ENCODE measurements around the gene GPAM. TPM values are rescaled to one million over a fixed set of nuclear protein-coding genes. Genes with fewer than 3 reads are reported as not detected.

GPAM gene
- total and polyA plus RNA-seq, 5 donors from 2014 or later, result 0.84 to 4.2 (median 2.5) TPM

DNA sequence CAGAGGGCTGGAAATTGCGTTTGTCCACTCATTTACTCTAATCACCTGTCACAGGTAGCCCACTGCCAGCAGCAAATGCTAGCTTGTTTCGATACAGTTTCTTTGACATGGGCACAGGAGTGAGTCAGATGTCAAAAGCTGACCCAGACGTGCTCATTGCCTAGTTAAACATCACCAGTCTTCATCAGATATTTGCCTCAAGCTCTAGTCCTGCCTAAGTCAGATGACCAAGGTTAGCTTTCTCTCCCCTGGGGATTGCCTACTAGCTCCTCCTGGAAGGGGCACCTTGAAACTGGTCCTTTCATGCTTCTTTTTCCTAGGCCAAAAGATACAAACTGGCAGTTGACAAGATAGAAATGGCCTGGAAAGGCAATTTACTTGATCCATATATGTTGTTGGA is 35.2 kb downstream of the GPAM start:
- ATAC-seq (ENCODE audit: low read depth in 2 of 2), result no peak
- Histone ChIP-seq H3K9me3 (ENCODE audit: control insufficient read depth in 2 of 2, low read length in 2 of 2) (no peaks in the 10 kb centered on the region), H3K36me3 (ENCODE audit: control insufficient read depth, insufficient read depth, low read length) (peaks cover 9% of the 10 kb centered on the region), H3K27ac (ENCODE audit: insufficient read depth, low read length, poor library complexity, severe bottlenecking) (no peak overlapping the region), H3K4me3 (ENCODE audit: low read depth, low read length) (no peak overlapping the region), H3K4me1 (ENCODE audit: control insufficient read depth, insufficient read depth, low read length, poor library complexity, severe bottlenecking) (no peaks in the 10 kb centered on the region), H3K27me3 (ENCODE audit: control insufficient read depth, insufficient read depth, low read length) (no peaks in the 10 kb centered on the region)
- no peaks in the 10 kb centered on the region for H3K9me3 Mint-ChIP-seq
- no peak overlapping the region for H3K4me3 Mint-ChIP-seq
- H3K36me3 Mint-ChIP-seq, result peaks cover 10% of the 10 kb centered on the region
- no peak for DNase-seq
- H3K4me1 Mint-ChIP-seq, result no peaks in the 10 kb centered on the region
- H3K27me3 Mint-ChIP-seq, result no peaks in the 10 kb centered on the region
- peak overlapping the region in 1 of 3 donors; percentile 24 for H3K27ac Mint-ChIP-seq

- H3K9me3 ChIP-seq (ENCODE audit: control insufficient read depth in 2 of 2, low read length in 2 of 2), result no peaks in the 10 kb centered on the region
- H3K9me3 Mint-ChIP-seq, result no peaks in the 10 kb centered on the region
- no peaks in the 10 kb centered on the region for H3K4me1 ChIP-seq (ENCODE audit: control insufficient read depth, insufficient read depth, low read length, poor library complexity, severe bottlenecking)
- ATAC-seq (ENCODE audit: low read depth in 2 of 2) (no peak), DNase-seq (no peak)
- no peaks in the 10 kb centered on the region for H3K4me1 Mint-ChIP-seq
- H3K27ac ChIP-seq (ENCODE audit: insufficient read depth, low read length, poor library complexity, severe bottlenecking), result no peak overlapping the region
- H3K4me3 Mint-ChIP-seq, result no peak overlapping the region
- no peaks in the 10 kb centered on the region for H3K27me3 ChIP-seq (ENCODE audit: control insufficient read depth, insufficient read depth, low read length)
- no peak overlapping the region for H3K4me3 ChIP-seq (ENCODE audit: low read depth, low read length)
- H3K36me3 Mint-ChIP-seq, result peaks cover 4% of the 10 kb centered on the region
- H3K27ac Mint-ChIP-seq, result no peak overlapping the region
- H3K27me3 Mint-ChIP-seq, result no peaks in the 10 kb centered on the region
- no peaks in the 10 kb centered on the region for H3K36me3 ChIP-seq (ENCODE audit: control insufficient read depth, insufficient read depth, low read length)
Measured at GRCh38 chr10:112146799-112147198, 36.8 kb downstream of the GPAM start.

DNA sequence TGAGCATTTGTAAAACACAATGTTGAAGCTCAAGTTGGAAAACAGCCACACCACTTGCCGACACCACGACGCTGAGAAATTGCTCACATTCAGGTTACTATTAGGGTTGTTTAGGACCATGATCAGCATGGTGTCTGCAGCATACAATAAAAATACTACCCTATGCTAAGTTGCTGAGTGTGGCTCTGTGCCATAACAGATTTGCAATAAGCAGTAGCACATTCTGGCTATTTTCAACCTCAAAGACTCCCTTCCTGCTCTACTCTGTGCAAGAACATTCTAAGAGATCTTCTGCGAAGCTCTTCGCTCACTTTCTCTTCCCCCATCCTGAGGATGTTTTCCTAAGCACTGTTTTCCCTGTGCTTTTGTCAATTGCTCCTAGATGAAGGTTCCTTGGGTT is 38.3 kb downstream of the GPAM start:
- H3K4me1 Mint-ChIP-seq, result peaks cover 0 to under 1% (median 0%) of the 10 kb centered on the region in 4 donors
- Histone ChIP-seq H3K4me3 (ENCODE audit: low read depth, low read length) (no peak overlapping the region), H3K36me3 (ENCODE audit: control insufficient read depth, insufficient read depth, low read length) (no peaks in the 10 kb centered on the region), H3K9me3 (ENCODE audit: control insufficient read depth in 2 of 2, low read length in 2 of 2) (no peaks in the 10 kb centered on the region), H3K27me3 (ENCODE audit: control insufficient read depth, insufficient read depth, low read length) (no peaks in the 10 kb centered on the region), H3K27ac (ENCODE audit: insufficient read depth, low read length, poor library complexity, severe bottlenecking) (no peak overlapping the region), H3K4me1 (ENCODE audit: control insufficient read depth, insufficient read depth, low read length, poor library complexity, severe bottlenecking) (no peaks in the 10 kb centered on the region)
- no peaks in the 10 kb centered on the region for H3K27me3 Mint-ChIP-seq
- no peak overlapping the region for H3K27ac Mint-ChIP-seq
- DNase-seq (no peak), ATAC-seq (ENCODE audit: low read depth in 2 of 2) (no peak)
- H3K9me3 Mint-ChIP-seq, result no peaks in the 10 kb centered on the region
- no peak overlapping the region for H3K4me3 Mint-ChIP-seq
- H3K36me3 Mint-ChIP-seq, result peaks cover 4% of the 10 kb centered on the region

- H3K36me3 ChIP-seq (ENCODE audit: control insufficient read depth, insufficient read depth, low read length), result no peaks in the 10 kb centered on the region
- Mint-ChIP-seq H3K27me3 (no peaks in the 10 kb centered on the region), H3K9me3 (peaks cover 0 to 2% (median 0%) of the 10 kb centered on the region in 7 donors)
Measured at GRCh38 chr10:112143420-112143819, 40.1 kb downstream of the GPAM start.

DNA sequence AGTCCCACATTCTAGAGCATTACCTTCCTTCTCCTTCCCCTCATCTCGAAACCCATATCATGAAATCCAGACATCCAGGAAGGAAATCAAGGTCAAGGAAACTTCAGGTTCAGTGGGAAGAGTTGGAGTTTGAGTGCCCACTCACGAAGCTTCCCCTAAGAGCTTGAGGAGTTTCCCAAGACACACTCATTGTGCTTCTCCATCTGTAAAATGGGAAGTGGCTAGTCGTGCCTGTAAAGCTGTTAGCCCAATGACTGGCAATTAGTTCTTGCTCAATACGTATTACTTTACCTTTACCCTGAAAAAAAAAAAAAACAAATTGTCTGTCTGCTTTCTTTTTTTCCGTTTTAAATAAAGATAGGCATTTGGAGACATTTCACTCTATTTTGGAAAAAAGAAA is 42.3 kb downstream of the GPAM start:
- no peak overlapping the region for H3K4me3 ChIP-seq (ENCODE audit: low read depth, low read length)
- no peaks in the 10 kb centered on the region for H3K36me3 ChIP-seq (ENCODE audit: control insufficient read depth, insufficient read depth, low read length)
- no peaks in the 10 kb centered on the region for H3K27me3 Mint-ChIP-seq
- H3K27ac ChIP-seq (ENCODE audit: insufficient read depth, low read length, poor library complexity, severe bottlenecking), result no peak overlapping the region
- H3K9me3 ChIP-seq (ENCODE audit: control insufficient read depth in 2 of 2, low read length in 2 of 2), result no peaks in the 10 kb centered on the region
- no peak for ATAC-seq (ENCODE audit: low read depth in 2 of 2)
- no peaks in the 10 kb centered on the region for H3K36me3 Mint-ChIP-seq
- no peak for DNase-seq
- H3K27ac Mint-ChIP-seq, result no peak overlapping the region
- peaks cover 0 to 2% (median 0%) of the 10 kb centered on the region in 7 donors for H3K9me3 Mint-ChIP-seq
- no peak overlapping the region for H3K4me3 Mint-ChIP-seq
- H3K4me1 Mint-ChIP-seq, result peaks cover 0 to 3% (median 0%) of the 10 kb centered on the region in 4 donors
- no peaks in the 10 kb centered on the region for H3K4me1 ChIP-seq (ENCODE audit: control insufficient read depth, insufficient read depth, low read length, poor library complexity, severe bottlenecking)
- H3K27me3 ChIP-seq (ENCODE audit: control insufficient read depth, insufficient read depth, low read length), result no peaks in the 10 kb centered on the region

More at GRCh38 chr10:112143420-112143819, 40.1 kb downstream of the GPAM start:
- DNase-seq (no peak), ATAC-seq (ENCODE audit: low read depth in 2 of 2) (no peak)
- Mint-ChIP-seq H3K27ac (peak overlapping the region in 1 of 3 donors; percentile 76), H3K4me1 (peaks cover 0 to 3% (median 0%) of the 10 kb centered on the region in 4 donors), H3K4me3 (no peak overlapping the region), H3K36me3 (no peaks in the 10 kb centered on the region)
- Histone ChIP-seq H3K9me3 (ENCODE audit: control insufficient read depth in 2 of 2, low read length in 2 of 2) (no peaks in the 10 kb centered on the region), H3K4me1 (ENCODE audit: control insufficient read depth, insufficient read depth, low read length, poor library complexity, severe bottlenecking) (no peaks in the 10 kb centered on the region), H3K27me3 (ENCODE audit: control insufficient read depth, insufficient read depth, low read length) (no peaks in the 10 kb centered on the region), H3K4me3 (ENCODE audit: low read depth, low read length) (no peak overlapping the region), H3K27ac (ENCODE audit: insufficient read depth, low read length, poor library complexity, severe bottlenecking) (no peak overlapping the region)

GRCh38 chr10:112140110-112140970 is 43.2 kb downstream of the GPAM start:
- no peak overlapping the region for H3K27ac Mint-ChIP-seq

GRCh38 chr10:112139176-112139575 is 44.4 kb downstream of the GPAM start:
- peaks cover 0 to 3% (median 0%) of the 10 kb centered on the region in 4 donors for H3K4me1 Mint-ChIP-seq
- H3K27ac ChIP-seq (ENCODE audit: insufficient read depth, low read length, poor library complexity, severe bottlenecking), result no peak overlapping the region

More at GRCh38 chr10:112140110-112140970, 43.2 kb downstream of the GPAM start:
- peaks cover 0 to 3% (median 0%) of the 10 kb centered on the region in 4 donors for H3K4me1 Mint-ChIP-seq
- Histone ChIP-seq H3K36me3 (ENCODE audit: control insufficient read depth, insufficient read depth, low read length) (no peaks in the 10 kb centered on the region), H3K9me3 (ENCODE audit: control insufficient read depth in 2 of 2, low read length in 2 of 2) (no peaks in the 10 kb centered on the region), H3K4me1 (ENCODE audit: control insufficient read depth, insufficient read depth, low read length, poor library complexity, severe bottlenecking) (no peaks in the 10 kb centered on the region), H3K4me3 (ENCODE audit: low read depth, low read length) (no peak overlapping the region), H3K27me3 (ENCODE audit: control insufficient read depth, insufficient read depth, low read length) (no peaks in the 10 kb centered on the region), H3K27ac (ENCODE audit: insufficient read depth, low read length, poor library complexity, severe bottlenecking) (no peak overlapping the region)
- peak; percentile 70 to 75 for ATAC-seq (ENCODE audit: low read depth in 2 of 2)
- H3K27me3 Mint-ChIP-seq, result no peaks in the 10 kb centered on the region
- no peaks in the 10 kb centered on the region for H3K36me3 Mint-ChIP-seq
- no peak overlapping the region for H3K4me3 Mint-ChIP-seq
- DNase-seq, result peak; percentile 33 to 69 (median 42)
- peaks cover 0 to 2% (median 0%) of the 10 kb centered on the region in 7 donors for H3K9me3 Mint-ChIP-seq

More at GRCh38 chr10:112139176-112139575, 44.4 kb downstream of the GPAM start:
- DNase-seq, result no peak
- Histone ChIP-seq H3K4me1 (ENCODE audit: control insufficient read depth, insufficient read depth, low read length, poor library complexity, severe bottlenecking) (no peaks in the 10 kb centered on the region), H3K36me3 (ENCODE audit: control insufficient read depth, insufficient read depth, low read length) (no peaks in the 10 kb centered on the region), H3K27me3 (ENCODE audit: control insufficient read depth, insufficient read depth, low read length) (no peaks in the 10 kb centered on the region), H3K4me3 (ENCODE audit: low read depth, low read length) (no peak overlapping the region), H3K9me3 (ENCODE audit: control insufficient read depth in 2 of 2, low read length in 2 of 2) (no peaks in the 10 kb centered on the region)
- ATAC-seq (ENCODE audit: low read depth in 2 of 2), result no peak
- Mint-ChIP-seq H3K4me3 (no peak overlapping the region), H3K27me3 (no peaks in the 10 kb centered on the region), H3K27ac (no peak overlapping the region), H3K36me3 (no peaks in the 10 kb centered on the region), H3K9me3 (peaks cover 0 to 2% (median 0%) of the 10 kb centered on the region in 7 donors)

All from CD4-positive, CD25-positive, alpha-beta regulatory T cell (primary cell).